GM19467 (cell line): ENCODE results near the gene C9orf50.
"Not testable (repeated sequence)": the region's sequence is repeated elsewhere in the genome, so short reads cannot be mapped to it uniquely, and the experiment has no call there.

Experiments
- ATAC-seq: cut with Tn5 transposase; IDR thresholded peaks from one replicate; pipeline ENCODE4 v1.9.1; 2021; ENCODE audit warnings: mild to moderate bottlenecking, moderate library complexity; ENCODE audit not compliant: unreplicated experiment

The C9orf50 gene, protein sequence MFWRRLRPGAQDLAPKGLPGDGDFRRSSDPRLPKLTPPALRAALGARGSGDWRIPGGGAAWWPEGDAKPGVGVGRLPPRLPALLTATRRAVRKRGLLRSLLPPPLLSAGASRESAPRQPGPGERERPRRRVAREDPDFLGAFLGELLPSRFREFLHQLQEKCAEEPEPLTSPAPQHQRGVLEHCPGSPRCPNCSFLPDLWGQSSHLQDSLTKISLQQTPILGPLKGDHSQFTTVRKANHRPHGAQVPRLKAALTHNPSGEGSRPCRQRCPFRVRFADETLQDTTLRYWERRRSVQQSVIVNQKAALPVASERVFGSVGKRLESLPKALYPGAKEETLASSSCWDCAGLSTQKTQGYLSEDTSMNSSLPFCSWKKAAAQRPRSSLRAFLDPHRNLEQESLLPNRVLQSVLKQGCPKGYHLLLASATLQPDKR

DNA sequence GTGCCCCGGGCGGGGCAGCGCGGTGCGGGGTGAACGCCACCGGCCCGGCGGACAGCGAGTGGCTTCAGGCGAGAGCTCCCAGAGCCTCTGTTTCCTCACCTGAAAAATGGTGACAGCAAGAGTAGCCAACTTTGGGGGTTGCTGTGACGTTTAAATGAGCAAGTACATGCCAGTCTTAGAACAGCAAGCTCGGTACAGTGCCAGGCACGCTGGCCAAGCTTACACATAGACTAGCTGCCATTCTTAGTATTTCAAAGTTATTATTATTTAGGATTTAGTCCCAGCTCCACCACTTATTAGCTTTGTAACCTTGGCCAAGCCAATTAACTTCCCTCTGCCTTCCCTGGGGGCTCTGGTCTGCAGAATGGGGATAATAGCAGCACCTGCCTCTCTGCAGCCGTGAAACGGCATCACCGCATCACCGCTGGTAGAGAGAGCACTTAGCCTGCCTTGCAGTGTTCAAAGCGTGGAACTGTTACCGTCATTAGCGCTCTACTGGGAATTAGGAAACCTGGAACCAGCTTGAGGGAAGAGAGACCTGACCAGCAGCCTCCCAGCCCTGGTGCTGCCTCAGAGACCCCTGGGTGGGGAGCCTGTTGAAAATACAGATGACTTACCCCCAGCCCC is at the start of gene C9orf50:
TSS of gene C9orf50 (minus strand) at position 433 of the 627 bp plus-strand sequence. CDS start 527 bp downstream, outside the sequence.
- ATAC-seq: no peak

DNA sequence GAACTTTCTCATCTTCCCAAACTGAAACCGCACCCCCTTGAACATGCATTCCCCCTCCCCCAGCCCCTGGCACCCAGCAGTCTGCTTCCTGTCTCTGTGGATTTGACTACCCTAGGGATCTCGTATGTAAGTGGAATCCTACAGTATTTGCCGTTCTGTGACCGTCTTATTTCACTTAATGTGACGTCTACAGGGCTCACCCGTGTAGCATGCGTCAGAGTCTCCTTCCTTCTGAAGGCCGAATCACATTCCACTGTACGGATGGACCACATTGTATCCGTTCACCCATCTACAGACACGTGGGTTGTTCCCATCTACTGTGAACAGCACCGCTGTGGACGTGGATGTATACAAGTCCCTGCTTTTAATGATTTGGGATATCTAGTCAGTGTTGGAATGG is 49.0 kb upstream of the C9orf50 start:
- no peak for ATAC-seq

DNA sequence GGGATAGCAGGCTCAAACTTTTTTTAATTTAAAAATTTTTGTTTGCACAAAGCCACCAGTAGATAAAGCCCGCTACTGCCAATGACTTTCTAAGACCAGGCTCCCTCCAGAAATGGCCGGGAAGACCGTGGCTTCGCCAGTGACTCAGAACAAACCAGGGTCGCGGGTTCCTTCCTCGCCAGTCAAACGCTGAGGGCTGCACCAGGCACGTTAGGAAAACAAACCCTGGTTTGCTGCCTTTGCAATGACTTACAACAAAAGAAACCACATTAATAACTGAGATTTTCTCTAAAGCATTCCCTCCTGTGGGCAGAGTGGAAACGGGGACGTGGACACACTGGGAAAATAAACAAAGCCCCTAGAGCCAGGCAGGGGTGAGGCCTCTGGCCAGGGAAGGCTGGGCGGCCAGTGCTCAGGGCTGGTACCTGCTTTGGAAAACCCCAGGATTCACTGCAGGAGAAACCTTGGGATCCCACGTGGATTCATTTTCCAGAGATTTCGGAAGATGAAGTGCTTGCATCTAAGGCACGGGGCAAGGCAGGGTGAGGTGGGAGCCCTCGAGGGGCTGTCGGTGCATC is 48.3 kb upstream of the C9orf50 start:
- ATAC-seq: no peak

DNA sequence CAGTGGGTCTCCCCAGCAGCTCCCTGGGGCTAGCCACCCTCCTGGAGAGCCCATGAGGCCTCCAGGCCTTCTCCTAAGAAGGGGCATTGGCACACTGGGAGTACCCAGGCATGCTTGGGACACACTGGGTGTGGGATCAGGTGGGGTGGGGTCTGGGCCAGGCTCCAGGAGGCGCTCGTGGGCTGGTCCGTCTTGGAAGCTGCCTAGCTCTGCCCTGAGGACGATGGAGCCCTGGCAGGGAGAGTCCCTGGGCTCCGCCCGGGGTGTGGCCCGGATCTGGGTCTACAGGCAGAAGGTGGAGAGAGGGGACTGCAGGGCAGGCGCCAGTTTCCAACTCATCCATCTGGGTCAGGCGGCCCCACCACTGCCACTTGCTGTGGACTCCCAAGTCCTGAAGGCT is 46.9 kb upstream of the C9orf50 start:
- no peak for ATAC-seq

DNA sequence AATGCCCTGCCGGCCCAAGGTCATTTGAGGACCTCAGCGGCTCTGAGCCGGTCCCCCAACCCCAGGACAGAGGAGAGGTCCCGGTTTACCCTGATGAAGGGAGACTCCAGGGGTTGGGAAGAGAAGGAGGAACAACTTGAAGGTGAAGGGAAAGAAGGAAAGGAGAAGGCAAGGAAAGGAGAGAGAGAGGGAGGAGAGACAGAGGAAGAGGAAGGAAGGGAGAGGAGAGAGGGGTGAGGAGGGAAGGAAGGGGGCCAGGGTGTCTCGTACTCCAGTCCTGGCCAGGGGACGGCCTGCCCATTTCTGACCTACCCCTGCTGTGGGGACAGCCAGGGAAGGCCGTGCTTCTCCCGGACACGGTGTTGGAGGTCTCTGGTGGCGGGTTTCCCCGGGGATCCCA is 46.5 kb upstream of the C9orf50 start:
- ATAC-seq: no peak

DNA sequence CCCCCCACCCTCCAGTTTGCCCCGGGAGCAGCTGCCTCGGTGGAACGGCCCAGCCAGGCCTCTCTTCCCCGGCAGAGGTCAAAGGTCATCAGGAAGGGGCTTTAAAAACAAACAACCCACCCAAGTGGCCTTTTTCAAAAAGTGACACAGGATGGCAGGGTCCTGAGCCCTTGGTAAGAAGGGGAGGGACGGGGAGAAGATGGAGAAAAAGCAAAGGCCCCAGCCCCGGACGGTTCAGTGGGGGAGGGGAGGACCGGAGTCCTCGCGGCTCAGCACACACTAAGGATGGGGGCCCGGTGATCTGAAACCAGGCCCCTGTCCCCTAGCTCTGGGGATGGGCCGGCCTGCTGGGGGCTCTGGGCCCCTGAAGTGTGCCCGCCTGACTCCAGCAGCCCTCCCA is 45.7 kb upstream of the C9orf50 start:
- no peak for ATAC-seq

DNA sequence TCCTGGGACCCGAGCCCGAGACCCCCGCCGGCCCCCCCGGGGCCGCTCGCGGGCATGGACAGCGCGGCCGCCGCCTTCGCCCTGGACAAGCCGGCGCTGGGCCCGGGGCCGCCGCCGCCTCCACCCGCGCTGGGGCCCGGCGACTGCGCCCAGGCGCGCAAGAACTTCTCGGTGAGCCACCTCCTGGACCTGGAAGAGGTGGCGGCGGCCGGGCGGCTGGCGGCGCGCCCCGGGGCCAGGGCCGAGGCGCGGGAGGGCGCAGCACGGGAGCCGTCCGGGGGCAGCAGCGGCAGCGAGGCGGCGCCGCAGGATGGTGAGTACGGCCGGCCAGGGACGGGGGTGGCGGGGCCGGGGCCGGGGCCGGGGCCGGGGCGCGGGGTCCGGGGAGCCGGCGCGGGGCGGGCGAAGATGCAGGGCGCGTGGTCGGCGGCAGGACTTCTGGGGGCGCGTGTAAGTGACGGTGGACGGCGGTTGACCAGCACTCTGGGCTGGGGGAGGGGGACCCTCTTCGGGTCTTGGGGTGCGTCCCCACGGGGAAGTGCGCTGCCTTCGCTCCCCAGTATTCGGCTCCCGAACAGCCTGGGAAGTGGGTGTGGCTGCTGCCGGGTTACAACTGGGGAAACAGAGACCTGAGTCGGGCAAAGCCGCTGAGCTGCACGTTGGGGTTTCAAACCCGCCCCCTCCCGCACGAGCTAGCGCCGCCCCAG is 45.1 kb upstream of the C9orf50 start:
- no peak for ATAC-seq

DNA sequence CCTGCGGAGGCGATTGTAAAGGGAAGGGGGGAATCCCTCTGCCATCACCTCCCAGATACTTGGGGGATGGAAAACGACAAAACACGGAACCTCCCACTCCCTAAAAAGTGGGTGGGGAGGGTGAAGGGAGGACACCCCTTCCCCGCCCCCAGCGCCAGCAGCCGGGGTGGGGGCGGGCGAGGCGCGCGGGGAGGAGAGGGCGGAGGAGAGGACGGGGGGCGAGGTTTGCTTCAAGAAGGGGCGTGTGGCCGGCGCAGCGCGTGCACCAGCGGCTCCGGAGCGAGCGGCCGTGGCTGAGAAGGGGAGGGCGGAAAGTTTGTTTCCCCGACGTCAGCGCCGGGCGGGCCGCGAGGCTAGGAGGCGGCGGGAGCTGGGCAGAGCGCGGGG is 44.5 kb upstream of the C9orf50 start, which contains the start of gene PRRX2:
TSS of gene PRRX2 (plus strand) at position 259 of the 387 bp plus-strand sequence. CDS start 221 bp downstream, outside the sequence.
- no peak for ATAC-seq

DNA sequence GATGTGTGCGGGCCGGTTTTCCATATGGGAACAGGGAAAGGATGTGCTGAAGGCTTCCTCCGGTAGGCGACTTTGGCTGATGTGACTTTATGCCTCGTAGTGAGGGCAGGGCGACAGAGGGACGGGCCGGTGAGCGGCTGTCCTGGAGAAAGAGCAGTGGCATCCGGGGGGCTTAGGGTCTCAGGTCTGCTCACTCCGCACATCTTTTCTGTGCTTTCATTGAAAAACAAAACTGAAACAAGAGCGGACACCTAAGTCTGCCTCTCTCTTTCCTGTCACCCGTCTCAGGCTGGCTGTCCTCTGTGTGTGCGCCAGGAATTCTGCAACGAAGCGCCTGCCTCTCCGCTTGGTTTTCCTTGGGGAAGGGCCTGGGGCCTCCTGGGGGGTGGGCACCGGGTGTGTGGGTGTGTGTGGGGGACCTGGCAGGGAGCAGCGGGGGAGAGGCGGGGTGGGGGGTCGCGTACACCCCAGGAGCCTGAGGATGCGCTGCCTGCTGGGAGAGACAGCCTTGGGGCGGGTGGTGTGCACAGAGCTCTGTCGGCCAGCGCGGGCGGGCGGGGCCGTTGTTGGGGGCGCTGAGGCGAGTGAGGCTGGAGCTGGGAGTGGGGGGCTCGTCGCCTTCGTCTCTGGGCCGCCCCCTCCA is 44.0 kb upstream of the C9orf50 start:
- no peak for ATAC-seq

DNA sequence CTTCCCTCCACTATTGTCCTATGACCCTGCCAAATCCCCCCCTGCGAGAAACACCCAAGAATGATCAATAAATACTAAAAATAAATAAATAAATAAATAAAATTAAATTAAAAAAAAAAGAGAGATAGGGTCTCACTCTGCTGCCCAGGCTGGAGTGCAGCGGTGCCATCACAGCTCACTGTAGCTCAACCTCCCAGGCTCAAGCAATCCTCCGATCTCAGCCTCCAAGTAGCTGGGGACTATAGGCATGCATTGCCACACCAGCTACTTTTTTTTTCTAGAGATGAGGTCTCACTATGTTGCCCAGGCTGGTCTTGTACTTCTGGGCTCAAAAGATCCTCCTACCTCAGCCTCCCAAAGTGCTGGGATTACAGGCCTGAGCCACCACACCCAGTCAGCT is 41.3 kb upstream of the C9orf50 start:
- not testable (repeated sequence) for ATAC-seq

DNA sequence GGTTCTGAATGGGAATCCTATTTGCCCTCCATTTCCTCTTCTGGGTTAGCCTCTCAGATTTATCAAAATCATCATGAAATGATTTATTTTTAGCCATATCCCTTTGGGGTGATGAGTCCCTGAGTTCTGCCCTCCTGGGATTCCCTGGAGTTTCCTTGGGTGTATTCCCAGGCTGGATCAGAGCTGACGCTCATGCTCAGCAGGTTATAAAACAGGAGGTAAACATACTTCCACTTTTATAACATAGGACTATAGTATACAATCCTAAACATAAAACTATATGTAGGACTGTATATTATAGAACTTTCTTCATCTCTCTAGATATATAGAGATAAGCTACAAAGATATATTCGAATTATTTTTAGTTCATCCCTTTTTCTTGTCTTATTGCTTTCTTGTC is 40.1 kb upstream of the C9orf50 start:
- ATAC-seq: no peak

DNA sequence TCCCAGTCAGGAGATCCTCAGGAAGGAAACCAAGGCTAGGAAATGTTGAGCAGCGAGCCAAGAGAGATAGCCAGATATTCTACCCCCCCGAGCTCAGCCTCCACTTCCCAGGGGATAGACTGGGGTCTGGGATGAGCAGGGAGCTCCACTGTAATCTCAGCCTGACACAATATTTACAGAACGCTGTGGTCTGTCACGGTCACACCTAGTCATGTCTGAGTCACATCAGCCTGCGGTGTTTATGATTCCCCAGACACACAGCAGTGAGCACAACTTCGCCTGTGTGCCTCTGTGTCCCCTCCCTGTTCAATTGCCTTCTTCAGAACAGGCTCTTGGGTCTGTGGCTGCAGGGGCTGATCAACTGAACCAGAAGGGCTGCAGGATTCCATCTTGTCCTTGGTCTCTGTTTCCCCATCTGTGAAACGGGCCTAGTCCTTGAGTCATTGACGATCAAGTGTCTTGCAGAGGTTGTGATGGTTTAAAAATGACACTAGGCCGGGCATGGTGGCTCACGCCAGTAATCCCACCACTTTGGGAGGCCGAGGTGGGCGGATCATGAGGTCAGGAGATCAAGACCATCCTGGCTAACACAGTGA is 36.0 kb upstream of the C9orf50 start:
- no peak for ATAC-seq

DNA sequence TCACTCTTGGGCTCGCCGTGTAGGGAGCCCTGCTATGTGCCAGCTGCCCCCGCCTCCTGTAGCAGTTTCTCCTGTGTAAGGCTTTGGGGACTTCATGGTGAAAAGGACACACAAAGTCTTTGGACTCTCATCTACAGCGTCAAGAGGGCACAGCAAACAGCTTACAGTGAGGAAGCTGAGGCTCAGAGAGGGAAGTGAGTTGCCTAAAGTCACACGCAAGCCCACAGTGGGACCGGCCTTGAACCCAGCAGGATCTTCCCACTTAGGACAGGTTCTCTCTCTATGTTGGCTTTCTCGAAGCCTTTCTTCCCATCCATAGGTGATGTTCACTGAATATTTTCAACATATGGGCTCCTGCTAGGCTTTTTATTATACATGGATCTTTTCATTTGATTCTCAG is 34.8 kb upstream of the C9orf50 start:
- ATAC-seq: no peak

DNA sequence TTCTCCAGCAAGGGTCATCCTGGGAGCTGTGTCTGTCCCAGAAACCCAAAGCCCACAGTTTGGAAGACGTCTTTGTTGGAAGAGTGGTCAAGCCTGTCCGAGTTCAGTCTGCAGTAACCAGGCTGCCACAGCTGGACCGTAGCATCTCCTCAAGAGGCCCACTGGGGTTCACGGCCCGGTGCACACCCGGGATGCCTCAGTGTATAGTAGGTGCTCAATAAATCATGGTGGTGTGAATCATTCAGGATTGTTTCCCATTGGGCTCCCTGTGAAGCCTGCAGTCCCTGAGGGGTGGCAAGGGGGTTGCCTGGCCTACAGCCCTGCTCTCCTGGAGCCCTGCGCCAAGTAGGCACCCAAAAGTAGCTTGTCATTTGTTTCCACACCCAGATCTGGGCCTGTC is 34.3 kb upstream of the C9orf50 start:
- no peak for ATAC-seq

DNA sequence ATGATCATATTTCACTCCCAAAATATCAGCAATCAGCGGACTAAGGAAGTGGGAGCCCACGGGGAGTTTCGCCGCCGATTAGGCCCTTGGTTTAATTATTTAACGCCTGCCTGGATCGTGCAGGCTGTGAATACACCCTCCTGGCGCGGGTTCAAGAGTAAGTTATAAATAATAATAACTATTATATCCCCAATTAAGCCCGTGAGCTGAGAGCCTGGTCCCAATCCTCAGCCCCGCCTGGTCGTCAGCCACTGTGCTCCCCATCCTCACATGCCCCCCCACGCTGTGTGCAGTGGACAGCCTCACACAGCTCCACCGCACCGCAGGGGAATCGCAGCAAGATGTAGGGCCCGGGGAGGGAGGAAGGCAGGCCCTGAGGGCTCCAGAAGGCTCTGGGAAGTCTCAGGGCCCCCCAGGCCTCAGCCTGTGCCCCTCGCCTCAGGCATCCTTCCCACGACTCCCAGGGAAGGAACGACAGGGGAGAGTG is 33.7 kb upstream of the C9orf50 start:
- ATAC-seq: no peak

DNA sequence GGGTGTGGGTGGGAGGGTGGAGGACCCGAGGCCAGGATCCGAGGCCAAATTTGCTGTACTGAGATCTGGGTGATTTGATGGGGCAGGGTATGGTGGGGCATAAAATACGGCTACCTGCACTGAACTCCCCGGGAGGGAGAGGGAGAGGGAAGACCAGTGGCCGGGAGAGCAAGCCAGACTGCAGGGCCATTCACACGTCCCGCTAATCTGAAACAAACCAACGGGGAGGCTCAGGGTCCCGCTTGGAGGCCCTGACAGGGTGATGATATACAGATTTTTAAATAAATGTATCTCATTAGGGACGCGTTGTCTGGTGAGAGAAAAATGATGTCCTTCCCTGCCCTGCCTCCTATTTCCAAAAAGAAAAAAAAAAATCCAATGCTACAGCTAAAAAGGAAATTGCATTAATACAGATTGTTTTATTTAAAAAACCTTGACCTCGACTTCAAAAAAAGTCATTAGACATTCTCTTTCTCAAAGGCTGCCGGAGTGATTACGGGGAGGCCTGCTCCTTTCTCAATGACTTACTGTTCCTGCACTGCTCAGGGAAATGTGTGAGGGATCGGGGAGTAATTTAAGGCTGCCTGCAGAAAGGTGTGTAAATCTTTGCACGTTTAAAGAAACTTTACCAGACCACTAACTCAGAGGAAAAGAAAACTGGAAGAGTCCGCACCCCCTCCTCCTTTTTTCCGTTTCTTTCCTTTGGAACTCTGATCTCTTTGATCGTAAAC is 33.1 kb upstream of the C9orf50 start:
- ATAC-seq: no peak

DNA sequence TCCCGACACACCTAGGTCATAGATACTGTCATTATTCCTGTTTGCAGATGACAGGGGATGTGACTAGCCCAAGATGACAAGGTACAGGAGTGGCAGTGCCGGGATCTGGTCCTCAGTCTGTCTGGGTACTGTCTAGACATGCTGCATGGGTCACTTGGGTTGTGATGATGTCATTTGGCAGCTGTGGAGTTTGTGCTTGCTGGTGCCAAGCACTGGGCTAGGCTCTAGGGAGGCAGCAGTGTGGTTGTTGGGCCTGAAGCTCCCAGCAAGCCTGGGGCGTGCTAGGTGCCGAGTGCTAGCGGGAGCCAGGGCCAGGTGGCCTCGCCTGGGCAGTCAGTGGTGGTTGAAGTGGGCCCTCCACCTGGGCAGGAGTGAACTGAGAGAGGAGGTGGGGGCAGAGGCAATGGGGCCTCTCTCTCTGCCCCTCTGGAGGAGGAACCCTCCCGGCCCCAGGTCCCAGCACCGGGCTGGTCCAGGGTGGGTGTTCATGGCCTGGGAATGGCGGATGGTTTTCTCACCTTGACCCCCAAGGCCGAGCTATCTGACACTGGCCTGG is 29.9 kb upstream of the C9orf50 start:
- no peak for ATAC-seq

DNA sequence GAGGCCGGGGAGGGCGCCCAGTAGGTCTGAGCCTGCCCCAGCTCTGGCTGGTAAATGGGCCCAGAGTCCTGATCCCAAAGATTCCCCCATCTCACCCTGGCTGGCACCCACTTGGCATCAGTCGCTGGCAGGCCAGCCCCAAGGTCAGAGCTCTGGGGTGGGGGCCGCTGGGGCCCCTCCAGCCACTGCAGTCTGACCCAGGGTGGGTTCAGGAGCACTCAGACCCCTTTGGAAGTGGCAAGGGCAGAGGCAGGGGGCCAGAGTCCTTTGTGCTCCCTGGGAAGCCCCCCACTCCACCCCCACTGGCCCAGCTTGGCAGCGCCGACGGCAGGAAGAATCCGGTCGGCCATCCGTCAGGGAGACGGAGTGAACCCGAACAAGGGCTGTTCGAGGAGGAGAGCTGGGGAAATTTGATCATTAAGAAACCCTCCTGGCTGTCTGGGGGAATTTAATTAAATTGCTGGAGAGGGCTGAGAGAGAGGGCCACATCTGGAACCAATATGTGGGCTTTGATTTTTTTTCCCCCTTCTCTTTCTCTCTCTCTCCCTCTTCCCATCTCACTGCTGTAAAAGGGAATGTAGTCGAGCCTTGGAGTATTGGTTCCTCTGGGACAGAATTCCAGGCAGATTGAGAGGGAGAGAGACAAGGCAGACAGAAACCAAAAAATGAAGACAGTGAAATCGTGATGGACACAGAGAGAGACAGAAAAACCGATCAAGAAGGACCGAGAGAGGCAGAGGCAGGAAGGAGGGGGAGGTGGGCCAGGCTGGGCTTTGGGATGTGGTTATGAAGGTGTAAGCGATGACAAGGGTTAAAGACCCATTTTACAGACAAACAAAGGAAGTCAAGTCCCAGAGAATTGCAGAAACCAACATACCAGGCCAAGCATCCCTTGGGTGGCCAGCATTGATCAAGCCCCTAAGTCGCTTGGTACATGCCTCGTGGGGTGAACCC is 29.1 kb upstream of the C9orf50 start:
- no peak for ATAC-seq
